Endothelial cell of umbilical vein (primary cell): ENCODE results near the gene RAPGEF6.

Source experiments
- EZH2 ChIP-seq: IDR thresholded peaks from 2 replicates; pipeline ENCODE4 v1.6.1; 2012; ENCODE audit warnings: borderline replicate concordance, low read depth, mild to moderate bottlenecking, moderate library complexity, low read length, inconsistent platforms; ENCODE audit not compliant: severe bottlenecking
- FOS ChIP-seq: IDR thresholded peaks from 2 replicates; pipeline ENCODE4 v1.6.1; 2011; ENCODE audit warnings: mild to moderate bottlenecking, low read length, moderate library complexity, borderline replicate concordance; ENCODE audit not compliant: insufficient read depth
- GATA2 ChIP-seq: IDR thresholded peaks from 2 replicates; pipeline ENCODE4 v1.7.0; 2011; ENCODE audit warnings: low read depth, mild to moderate bottlenecking, moderate library complexity, mixed read lengths, low read length; ENCODE audit not compliant: insufficient read length, insufficient read depth
- JUN ChIP-seq: IDR thresholded peaks from 2 replicates; pipeline ENCODE4 v1.6.1; 2011; ENCODE audit warnings: borderline replicate concordance, low read depth; ENCODE audit not compliant: insufficient read length, insufficient read depth
- MAX ChIP-seq: IDR thresholded peaks from 2 replicates; pipeline ENCODE4 v1.6.1; 2011; ENCODE audit not compliant: insufficient read depth, insufficient read length
- MYC ChIP-seq: IDR thresholded peaks from one replicate; pipeline ENCODE4 v1.6.1; 2011; ENCODE audit warnings: mild to moderate bottlenecking, low read depth, low read length
- POLR2A ChIP-seq: IDR thresholded peaks from 2 replicates; pipeline ENCODE4 v1.6.1; 2012; ENCODE audit warnings: low read depth, mild to moderate bottlenecking, control low read depth, low read length
- POLR2AphosphoS5 ChIP-seq: IDR thresholded peaks from 2 replicates; pipeline ENCODE4 v1.6.1; 2012; ENCODE audit warnings: low read depth, mild to moderate bottlenecking, control low read depth, low read length, moderate library complexity; ENCODE audit not compliant: insufficient read depth
- TF ChIP-seq, protein P1 (sequence below), 2 donors: IDR thresholded peaks; 1 replicate in 1 of 2; 2 replicates in 1 of 2; pipeline ENCODE4 v1.5.1; 2011; ENCODE audit warnings: low read length in 2 of 2, mild to moderate bottlenecking in 2 of 2, moderate library complexity in 2 of 2, control low read depth in 1 of 2, inconsistent platforms in 1 of 2, low read depth in 1 of 2; ENCODE audit not compliant: insufficient read depth in 1 of 2; ENCODE audit errors: extremely low read depth in 1 of 2

- TF ChIP-seq, protein P1, sequence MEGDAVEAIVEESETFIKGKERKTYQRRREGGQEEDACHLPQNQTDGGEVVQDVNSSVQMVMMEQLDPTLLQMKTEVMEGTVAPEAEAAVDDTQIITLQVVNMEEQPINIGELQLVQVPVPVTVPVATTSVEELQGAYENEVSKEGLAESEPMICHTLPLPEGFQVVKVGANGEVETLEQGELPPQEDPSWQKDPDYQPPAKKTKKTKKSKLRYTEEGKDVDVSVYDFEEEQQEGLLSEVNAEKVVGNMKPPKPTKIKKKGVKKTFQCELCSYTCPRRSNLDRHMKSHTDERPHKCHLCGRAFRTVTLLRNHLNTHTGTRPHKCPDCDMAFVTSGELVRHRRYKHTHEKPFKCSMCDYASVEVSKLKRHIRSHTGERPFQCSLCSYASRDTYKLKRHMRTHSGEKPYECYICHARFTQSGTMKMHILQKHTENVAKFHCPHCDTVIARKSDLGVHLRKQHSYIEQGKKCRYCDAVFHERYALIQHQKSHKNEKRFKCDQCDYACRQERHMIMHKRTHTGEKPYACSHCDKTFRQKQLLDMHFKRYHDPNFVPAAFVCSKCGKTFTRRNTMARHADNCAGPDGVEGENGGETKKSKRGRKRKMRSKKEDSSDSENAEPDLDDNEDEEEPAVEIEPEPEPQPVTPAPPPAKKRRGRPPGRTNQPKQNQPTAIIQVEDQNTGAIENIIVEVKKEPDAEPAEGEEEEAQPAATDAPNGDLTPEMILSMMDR (IDR thresholded peaks at IDR 0.05; ENCODE audit: extremely low read depth in 1 of 2, insufficient read depth in 1 of 2, low read depth in 1 of 2, low read length in 2 of 2) = no peak
- TF ChIP-seq EZH2 = no peak
- TF ChIP-seq POLR2A = no peak
- TF ChIP-seq JUN = no peak
- TF ChIP-seq POLR2AphosphoS5 = no peak
- TF ChIP-seq MYC = no peak
- TF ChIP-seq MAX = no peak
- TF ChIP-seq FOS = no peak
- no peak for TF ChIP-seq GATA2
These were observed 238.3 kb downstream of the RAPGEF6 start for GRCh38 chr5:131396630-131397273.
